ENCODE measurements around the gene CACNG1. TPM values are rescaled to one million over a fixed set of nuclear protein-coding genes. Genes with fewer than 3 reads are reported as not detected.

CACNG1 gene
- total and polyA plus RNA-seq, 2 donors (not counting 3 experiments of a cell fraction or from before 2014, with no cell fraction given), result not detected

GRCh38 chr17:67038861-67039365, 5.4 kb upstream of the CACNG1 start:
- Histone ChIP-seq H3K79me2 (ENCODE audit: control insufficient read depth, insufficient read depth, low read length) (no peaks in the 10 kb centered on the region), H3K9me3 (replicated peaks; ENCODE audit: control insufficient read depth, insufficient read depth, low read length) (no peaks in the 10 kb centered on the region), H3K27me3 (ENCODE audit: control insufficient read depth in 2 of 2, insufficient read depth in 2 of 2, low read length in 2 of 2) (no peaks in the 10 kb centered on the region), H3K9ac (replicated peaks; ENCODE audit: extremely low read depth, insufficient read depth, low read length) (no peak overlapping the region), H4K20me1 (replicated peaks; ENCODE audit: control insufficient read depth, extremely low read depth, insufficient read depth, low read length) (no peaks in the 10 kb centered on the region), H3K4me1 (ENCODE audit: control insufficient read depth, extremely low read depth, insufficient read depth, low read length) (no peaks in the 10 kb centered on the region), H3K9me1 (replicated peaks; ENCODE audit: control insufficient read depth, extremely low read depth, insufficient read depth, low read length) (no peaks in the 10 kb centered on the region), H3K4me2 (ENCODE audit: insufficient read depth, low read length) (no peak overlapping the region), H3K36me3 (ENCODE audit: control insufficient read depth in 2 of 2, extremely low read depth in 1 of 2, insufficient read depth in 2 of 2, low read length in 2 of 2) (no peaks in the 10 kb centered on the region), H3K27ac (ENCODE audit: insufficient read depth, low read depth, low read length) (no peak overlapping the region), H3K4me3 (replicated peaks in 1 of 3; ENCODE audit: insufficient read depth in 1 of 3, low read depth in 1 of 3, low read length in 3 of 3) (no peak overlapping the region), H2AFZ (ENCODE audit: low read depth, low read length) (no peak overlapping the region)
- no TSS peak for BruUV-seq (replicated peaks)
- TF ChIP-seq EZH2 (IDR thresholded peaks at IDR 0.05; ENCODE audit: borderline replicate concordance, low read depth, low read length, severe bottlenecking) (no peak), POLR2AphosphoS5 (IDR thresholded peaks at IDR 0.05; ENCODE audit: insufficient read depth, low read depth, low read length) (no peak), MYC (IDR thresholded peaks at IDR 0.05; ENCODE audit: low read depth, low read length) (no peak), MAX (IDR thresholded peaks at IDR 0.05; ENCODE audit: insufficient read depth, insufficient read length) (no peak), POLR2A (IDR thresholded peaks at IDR 0.05; ENCODE audit: low read depth, low read length) (no peak), GATA2 (IDR thresholded peaks at IDR 0.05; ENCODE audit: insufficient read depth, insufficient read length, low read depth, low read length) (no peak), FOS (IDR thresholded peaks at IDR 0.05; ENCODE audit: borderline replicate concordance, insufficient read depth, low read length) (no peak)
- TF ChIP-seq, protein P1, sequence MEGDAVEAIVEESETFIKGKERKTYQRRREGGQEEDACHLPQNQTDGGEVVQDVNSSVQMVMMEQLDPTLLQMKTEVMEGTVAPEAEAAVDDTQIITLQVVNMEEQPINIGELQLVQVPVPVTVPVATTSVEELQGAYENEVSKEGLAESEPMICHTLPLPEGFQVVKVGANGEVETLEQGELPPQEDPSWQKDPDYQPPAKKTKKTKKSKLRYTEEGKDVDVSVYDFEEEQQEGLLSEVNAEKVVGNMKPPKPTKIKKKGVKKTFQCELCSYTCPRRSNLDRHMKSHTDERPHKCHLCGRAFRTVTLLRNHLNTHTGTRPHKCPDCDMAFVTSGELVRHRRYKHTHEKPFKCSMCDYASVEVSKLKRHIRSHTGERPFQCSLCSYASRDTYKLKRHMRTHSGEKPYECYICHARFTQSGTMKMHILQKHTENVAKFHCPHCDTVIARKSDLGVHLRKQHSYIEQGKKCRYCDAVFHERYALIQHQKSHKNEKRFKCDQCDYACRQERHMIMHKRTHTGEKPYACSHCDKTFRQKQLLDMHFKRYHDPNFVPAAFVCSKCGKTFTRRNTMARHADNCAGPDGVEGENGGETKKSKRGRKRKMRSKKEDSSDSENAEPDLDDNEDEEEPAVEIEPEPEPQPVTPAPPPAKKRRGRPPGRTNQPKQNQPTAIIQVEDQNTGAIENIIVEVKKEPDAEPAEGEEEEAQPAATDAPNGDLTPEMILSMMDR (IDR thresholded peaks at IDR 0.05; ENCODE audit: extremely low read depth in 1 of 2, insufficient read depth in 1 of 2, low read depth in 1 of 2, low read length in 2 of 2), result no peak
- ChIA-PET POLR2A (no interaction called here), CTCF (no interaction called here)
- FAIRE-seq (no peak), DNase-seq (ENCODE audit: low read depth, low spot score) (no peak)
- dilution Hi-C loops (cut with MboI; ENCODE audit: extremely low pct_ligation_motif_present, low sequenced_read_pairs) (no loop called here), intact Hi-C loops (cut with micrococcal nuclease) (no loop called here)

Measured in endothelial cell of umbilical vein (primary cell).